Measurements from ENCODE around the gene CDS2.

CDS2 gene

GRCh38 chr20:5119435-5120184 is 7.2 kb upstream of the CDS2 start, which contains the start of gene PCNA:
TSS of gene PCNA (minus strand) at chr20:5119958. CDS start at chr20:5119798, 160 bp downstream.
- DNase-seq, result peak; percentile 95

GRCh38 chr20:5120185-5120476 is 6.7 kb upstream of the CDS2 start:
- no peak for DNase-seq

DNA sequence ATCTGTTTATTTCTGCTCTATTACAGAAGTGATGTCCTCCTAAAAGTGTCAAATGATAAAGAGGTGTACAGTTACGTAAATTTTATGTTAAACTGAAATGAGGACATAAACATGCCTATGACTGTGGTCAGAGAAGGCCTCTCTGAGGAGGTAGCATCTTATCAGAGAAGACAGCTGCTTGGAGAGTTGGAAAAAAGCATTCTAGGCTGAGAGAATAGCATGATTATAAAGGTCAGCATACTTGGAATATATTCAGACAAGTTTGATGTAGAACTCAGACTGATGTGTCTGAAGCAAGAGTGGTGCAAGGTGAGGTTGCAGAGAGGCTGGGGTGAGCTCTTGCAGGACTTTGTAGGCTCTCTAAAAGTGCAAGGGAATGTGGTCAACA is 3.9 kb upstream of the CDS2 start:
- no peak for DNase-seq

DNA sequence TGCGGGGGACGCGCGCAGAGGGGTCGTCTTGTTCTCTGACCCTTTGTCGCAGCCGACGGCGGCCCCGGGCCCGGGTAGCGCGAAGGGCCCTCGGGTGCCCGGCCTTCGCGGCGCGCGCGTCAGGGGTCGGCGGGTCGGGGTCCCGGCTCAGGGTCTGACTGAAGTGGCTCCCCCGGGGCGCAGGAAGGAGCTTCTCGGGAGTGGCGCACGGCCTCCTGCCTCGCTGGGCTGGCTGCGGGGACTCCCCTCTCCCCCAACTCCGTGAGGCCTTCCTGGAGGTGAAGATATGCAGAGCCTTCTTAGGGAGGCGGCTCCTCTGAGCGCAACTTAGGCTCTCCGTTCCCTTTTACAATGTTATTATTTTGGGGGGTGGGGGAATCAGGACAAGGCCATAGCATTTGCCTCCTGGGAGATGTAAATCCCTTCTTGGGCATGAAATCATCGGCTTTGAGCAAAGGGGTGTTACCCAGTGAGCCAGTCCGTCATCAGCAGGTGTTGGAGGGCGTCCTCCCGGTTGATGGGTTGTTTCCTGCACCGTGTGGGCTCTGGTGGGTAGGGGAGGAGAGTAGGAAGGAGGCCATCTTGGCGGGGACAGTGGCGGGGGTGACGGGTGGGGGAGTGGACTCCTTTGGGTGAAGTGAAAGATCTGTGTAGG is 523 bp downstream of the CDS2 start:
- peak; percentile 54 to 58 for DNase-seq

DNA sequence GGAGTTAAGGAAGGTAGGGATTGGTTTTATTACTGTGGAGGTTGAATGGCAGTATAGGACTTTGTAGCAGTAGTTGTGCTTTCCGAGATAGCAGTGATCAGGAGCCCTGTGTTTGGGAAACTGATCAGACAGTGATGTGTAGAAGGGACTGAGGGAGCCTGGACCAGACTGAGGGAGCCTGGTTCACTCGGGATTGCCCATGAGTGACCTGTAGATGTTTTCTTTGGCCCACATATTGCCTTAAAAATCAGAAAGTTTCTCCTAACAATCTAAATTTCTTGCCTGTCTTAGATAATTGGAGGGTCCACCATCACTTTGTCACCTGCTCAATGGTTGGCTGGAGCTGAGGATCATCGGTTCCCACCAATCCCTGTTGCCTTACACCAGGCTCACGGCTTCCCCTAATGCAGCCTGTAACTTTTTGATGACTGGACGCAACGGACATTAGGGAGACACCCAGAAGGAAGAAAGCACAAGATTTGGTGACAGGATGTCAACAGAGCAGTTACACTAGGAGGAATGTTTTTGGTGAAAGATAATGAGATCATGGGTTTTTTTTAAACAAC is 1.1 kb downstream of the CDS2 start:
- no peak for DNase-seq

DNA sequence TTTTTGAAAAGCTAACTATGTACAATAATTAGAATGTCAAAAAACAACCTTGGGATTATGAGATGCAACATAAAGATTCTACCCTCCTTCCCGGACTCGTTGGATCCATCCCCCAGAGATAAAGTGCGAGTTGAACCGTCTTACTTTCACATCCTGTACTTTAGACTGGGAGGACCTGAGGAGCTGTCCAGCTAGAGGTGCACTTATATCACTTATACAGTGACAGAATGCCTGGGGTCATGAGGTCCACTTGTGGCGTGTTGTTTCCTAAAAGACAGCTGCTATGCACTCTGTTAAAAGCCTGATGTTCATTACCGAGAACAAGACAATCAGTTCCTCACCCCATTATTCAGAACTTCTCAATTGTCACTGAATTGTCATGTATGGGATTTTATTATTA is 2.1 kb downstream of the CDS2 start:
- DNase-seq, result no peak

- no peak for DNase-seq
These were observed 4.7 kb downstream of the CDS2 start for GRCh38 chr20:5131502-5131901.

- no peak for DNase-seq
These were observed 7.2 kb downstream of the CDS2 start for GRCh38 chr20:5133998-5134397.

- DNase-seq, result no peak
These were observed 8.7 kb downstream of the CDS2 start for GRCh38 chr20:5135363-5136012.

GRCh38 chr20:5136096-5136495 is 9.3 kb downstream of the CDS2 start:
- DNase-seq, result no peak

DNA sequence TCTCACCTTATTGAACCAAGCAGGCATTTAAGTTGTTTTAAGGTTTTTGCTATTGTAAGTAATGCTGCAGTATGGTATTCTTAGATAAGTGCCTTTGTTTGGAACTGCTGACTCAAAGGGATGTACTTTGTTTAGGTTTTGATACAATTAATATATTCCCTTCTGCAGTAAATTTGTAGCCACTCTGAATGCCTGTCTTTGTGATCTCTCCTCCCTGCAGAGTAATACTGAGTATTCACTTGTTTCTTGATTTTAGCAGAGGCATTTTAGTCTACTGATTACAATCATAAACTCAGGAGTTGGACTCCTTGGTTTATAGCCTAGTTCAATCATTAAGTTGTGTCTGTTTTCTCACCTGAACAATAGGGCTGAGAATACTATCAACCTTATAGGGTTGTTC is 13.4 kb downstream of the CDS2 start:
- no peak for DNase-seq

DNA sequence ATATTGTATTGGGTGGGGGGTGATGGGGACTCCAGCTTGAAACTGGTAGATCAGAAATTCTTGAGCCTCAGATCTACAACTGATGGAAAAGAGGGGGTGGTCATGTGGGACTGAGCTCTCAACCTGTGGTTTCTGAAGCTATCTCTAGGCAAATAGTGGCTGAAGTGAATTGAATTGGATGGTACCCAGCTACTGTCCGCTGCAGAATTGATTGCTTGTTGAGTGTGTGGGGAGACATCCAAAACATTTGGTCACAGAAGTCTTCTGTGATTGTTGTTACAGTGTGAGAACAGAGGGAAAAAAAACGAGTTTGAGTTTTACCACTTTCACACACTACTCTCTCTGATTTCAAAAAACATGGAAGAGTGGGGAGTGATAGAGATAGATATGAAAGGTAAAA is 14.8 kb downstream of the CDS2 start:
- DNase-seq, result no peak

- no peak for DNase-seq
These were observed 17.0 kb downstream of the CDS2 start for GRCh38 chr20:5143851-5144250.

DNA sequence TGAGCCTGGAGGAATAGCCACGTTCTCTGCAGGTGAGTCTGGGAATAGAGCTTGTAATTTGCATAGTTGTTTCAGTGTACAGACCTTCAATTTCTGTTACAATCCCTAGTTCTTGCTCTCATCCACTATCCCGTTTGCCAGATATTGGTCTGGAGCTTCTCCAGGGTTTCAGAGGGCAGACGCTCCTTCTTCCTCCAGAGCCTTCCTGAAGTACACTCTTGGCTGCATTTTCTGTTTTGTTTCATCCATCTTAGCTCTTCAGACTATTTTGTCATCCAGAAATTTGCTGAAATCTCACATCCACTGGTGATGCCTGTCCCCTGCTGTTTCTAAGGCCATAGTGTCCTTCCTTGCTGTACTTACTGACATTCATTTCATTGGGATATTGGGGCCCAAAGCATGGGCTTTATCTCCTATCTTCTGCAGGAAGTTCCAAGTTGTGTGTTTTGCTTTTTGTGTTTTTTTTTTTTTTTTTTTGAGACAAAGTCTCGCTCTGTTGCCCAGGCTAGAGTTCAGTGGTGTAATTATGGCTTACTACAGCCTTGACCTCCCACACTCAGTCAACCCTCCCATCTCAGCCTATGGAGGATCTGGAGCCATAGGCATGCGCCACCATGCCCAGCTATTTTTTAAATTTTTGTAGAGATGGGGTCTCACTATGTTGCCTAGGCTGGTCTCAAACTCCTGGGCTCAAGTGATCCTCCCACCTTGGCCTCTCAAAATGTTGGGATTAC is 18.7 kb downstream of the CDS2 start:
- DNase-seq, result no peak

- no peak for DNase-seq
These were observed 19.4 kb downstream of the CDS2 start for GRCh38 chr20:5146099-5146668.

DNA sequence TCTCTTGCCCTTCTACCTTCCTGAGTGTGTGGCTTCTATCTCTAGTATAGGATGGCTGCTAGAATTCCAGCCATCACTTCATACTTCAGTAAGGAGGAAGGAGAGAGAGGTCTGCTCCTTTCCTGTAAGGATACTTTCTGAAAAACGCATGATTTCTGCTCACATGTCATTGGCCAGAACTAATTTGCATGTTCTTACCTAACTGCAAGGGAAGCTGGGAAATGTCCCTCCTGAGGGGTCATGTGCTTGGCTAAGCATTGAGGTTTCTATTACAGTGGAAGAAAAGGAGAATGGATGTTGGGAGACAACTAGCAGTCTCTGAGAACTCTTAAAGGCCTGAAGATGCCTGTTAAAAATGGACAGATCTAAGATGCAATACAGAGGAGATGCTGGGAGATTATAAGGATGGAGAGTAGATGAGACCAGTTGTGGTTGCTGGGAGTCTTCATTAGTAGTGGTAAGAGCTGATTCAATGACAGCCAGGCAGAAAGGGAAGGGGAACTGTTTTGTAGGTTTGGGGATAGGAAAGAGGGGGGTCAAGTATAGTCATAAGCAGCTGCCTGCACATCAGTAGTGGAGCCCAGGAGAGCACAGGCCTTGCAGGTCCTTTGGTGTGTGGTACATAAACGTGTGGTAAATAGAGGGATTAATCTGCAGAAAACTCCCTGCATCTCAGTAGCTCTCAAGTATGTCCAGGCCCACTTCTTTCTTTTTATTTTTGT is 20.2 kb downstream of the CDS2 start:
- no peak for DNase-seq

GRCh38 chr20:5148581-5148980 is 21.8 kb downstream of the CDS2 start:
- no peak for DNase-seq

GRCh38 chr20:5149892-5150225 is 23.1 kb downstream of the CDS2 start:
- no peak for DNase-seq

- no peak for DNase-seq
These were observed 23.6 kb downstream of the CDS2 start for GRCh38 chr20:5150226-5151076.

- no peak for DNase-seq
These were observed 26.3 kb downstream of the CDS2 start for GRCh38 chr20:5153152-5153467.
